Hepatocyte (in vitro differentiated cells): ENCODE data around the gene LDLRAD2. TPM values are rescaled to one million over a fixed set of nuclear protein-coding genes. Genes with fewer than 3 reads are reported as not detected.

Experiments used
- DNase-seq: peaks from one replicate; pipeline ENCODE4 v3.0.0-alpha.2; 2016; ENCODE audit warnings: low spot score
- H2AFZ ChIP-seq: fragments of 200-600 bp; sonication (generic); 2 replicates; pipeline ENCODE4 v1.6.0; 2016; ENCODE audit warnings: antibody characterized with exemption, mild to moderate bottlenecking
- H3K27ac ChIP-seq: fragments of 200-600 bp; sonication (generic); 2 replicates; pipeline ENCODE4 v1.5.1; 2016; ENCODE audit warnings: mild to moderate bottlenecking
- H3K27me3 ChIP-seq: fragments of 200-600 bp; sonication (generic); 2 replicates; pipeline ENCODE4 v1.6.1; 2016
- H3K36me3 ChIP-seq: fragments of 200-600 bp; sonication (generic); replicated peaks from 2 replicates; pipeline ENCODE4 v1.5.1; 2016; ENCODE audit warnings: low read depth; ENCODE audit not compliant: insufficient read depth
- H3K4me1 ChIP-seq: fragments of 200-600 bp; sonication (generic); 2 replicates; pipeline ENCODE4 v1.5.1; 2016; ENCODE audit warnings: mild to moderate bottlenecking, moderate library complexity; ENCODE audit not compliant: insufficient read depth
- H3K4me2 ChIP-seq: fragments of 200-600 bp; sonication (generic); 2 replicates; pipeline ENCODE4 v1.6.0; 2016
- H3K4me3 ChIP-seq: fragments of 200-600 bp; sonication (generic); 2 replicates; pipeline ENCODE4 v1.5.1; 2016; ENCODE audit warnings: mild to moderate bottlenecking
- H3K79me2 ChIP-seq: fragments of 200-600 bp; sonication (generic); 2 replicates; pipeline ENCODE4 v1.6.0; 2017; ENCODE audit warnings: mild to moderate bottlenecking
- H3K9me2 ChIP-seq: fragments of 200-600 bp; sonication (generic); replicated peaks from 2 replicates; pipeline ENCODE4 v1.6.0; 2017; ENCODE audit warnings: mild to moderate bottlenecking; ENCODE audit not compliant: insufficient read depth
- H3K9me3 ChIP-seq: fragments of 200-600 bp; sonication (generic); 2 replicates; pipeline ENCODE4 v1.5.1; 2016; ENCODE audit warnings: low read depth, mild to moderate bottlenecking
- H4K20me1 ChIP-seq: fragments of 200-600 bp; sonication (generic); 2 replicates; pipeline ENCODE4 v1.6.0; 2016; ENCODE audit warnings: mild to moderate bottlenecking; ENCODE audit not compliant: insufficient read depth, poor library complexity, severe bottlenecking
- EZH2 ChIP-seq: fragments of 200-600 bp; sonication (generic); IDR thresholded peaks from 2 replicates; pipeline ENCODE4 v1.6.1; 2016; ENCODE audit warnings: antibody characterized with exemption, mild to moderate bottlenecking, borderline replicate concordance
- EZH2phosphoT487 ChIP-seq: fragments of 200-600 bp; sonication (generic); IDR thresholded peaks from one replicate; pipeline ENCODE4 v1.6.1; 2018; ENCODE audit warnings: antibody characterized with exemption, mild to moderate bottlenecking, low read depth, moderate library complexity; ENCODE audit not compliant: unreplicated experiment, severe bottlenecking
- WGBS: methylation state at CpG from one replicate; pipeline ENCODE4 v1.1.6; 2016; ENCODE audit warnings: low lambda C conversion rate; ENCODE audit errors: missing lambda C conversion rate; 5-methylcytosine and 5-hydroxymethylcytosine counted together
- polyA plus RNA-seq: library from polyadenylated mRNA; unstranded; fragments of >200 nt; fragmentation: Nextera tagmentation; extraction: Ambion mirVana; gene quantifications from 2 replicates; pipeline ENCODE4 v1.2.1, GENCODE V29; 2016
- total RNA-seq: library from RNA; depleted of rRNA; stranded (reverse); fragments of >200 nt; gene quantifications from 2 replicates; pipeline ENCODE4 v1.2.3, GENCODE V29; 2014
- TF ChIP-seq, protein P1 (sequence below): fragments of 200-600 bp; sonication (generic); IDR thresholded peaks from 2 replicates; pipeline ENCODE4 v1.5.1; 2016; ENCODE audit warnings: antibody characterized with exemption, mild to moderate bottlenecking; ENCODE audit not compliant: poor library complexity

Gene LDLRAD2
- total and polyA plus RNA-seq, 2 experiments from 2014 or later: 0.10 to 8.2 TPM

DNA sequence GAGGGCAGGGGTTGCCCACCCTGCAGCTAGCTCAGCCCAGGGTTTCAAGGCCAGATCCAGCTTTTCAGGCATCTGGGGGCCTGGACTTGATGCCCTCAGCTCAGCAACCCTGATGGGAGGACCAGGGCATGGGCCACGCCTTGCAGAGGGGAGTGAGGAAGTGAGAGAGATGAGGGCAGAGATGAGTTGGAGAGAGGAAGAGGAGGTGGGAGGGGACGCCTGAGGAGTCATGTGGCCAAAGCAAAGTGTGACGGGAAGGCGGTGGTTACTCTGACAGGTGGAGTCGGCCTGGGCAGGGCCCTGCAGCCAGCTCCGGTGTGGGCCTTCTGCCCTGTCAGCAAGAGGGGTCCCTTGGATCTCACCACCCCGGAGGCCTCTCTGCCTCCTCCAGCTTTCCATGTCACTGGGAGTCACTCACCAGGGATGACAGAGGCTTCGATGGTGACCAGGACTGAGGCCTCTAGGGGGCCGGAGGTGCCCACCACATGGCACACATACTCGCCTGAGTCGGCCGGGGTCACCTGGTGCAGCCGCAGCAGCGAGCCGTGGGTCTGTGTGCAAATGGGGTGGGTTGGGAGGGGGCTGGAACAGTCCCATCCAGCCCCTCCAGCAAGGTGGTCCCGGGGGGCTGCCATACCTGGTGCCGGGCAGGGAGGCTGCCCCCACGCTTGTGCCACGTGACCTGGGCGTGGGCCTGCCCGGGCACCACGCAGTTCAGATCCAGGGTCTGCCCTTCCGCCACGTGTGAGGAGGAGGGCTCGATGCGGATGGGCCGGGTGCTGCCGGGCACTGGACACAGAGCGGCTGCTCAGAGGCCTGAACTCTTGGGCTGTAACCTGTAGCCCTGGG lies 40.4 kb downstream of the LDLRAD2 start:
- 98% methylated on average over 22 of the region's 29 CpGs for WGBS
- Histone ChIP-seq H3K4me2 (no peak overlapping the region), H3K4me3 (no peak overlapping the region), H3K79me2 (no peaks in the 10 kb centered on the region), H4K20me1 (no peaks in the 10 kb centered on the region), H3K9me3 (no peaks in the 10 kb centered on the region), H2AFZ (no peak overlapping the region), H3K27ac (no peak overlapping the region), H3K27me3 (no peaks in the 10 kb centered on the region), H3K9me2 (no peaks in the 10 kb centered on the region), H3K36me3 (no peaks in the 10 kb centered on the region), H3K4me1 (no peaks in the 10 kb centered on the region)
- no peak for TF ChIP-seq EZH2phosphoT487
- no peak for DNase-seq

DNA sequence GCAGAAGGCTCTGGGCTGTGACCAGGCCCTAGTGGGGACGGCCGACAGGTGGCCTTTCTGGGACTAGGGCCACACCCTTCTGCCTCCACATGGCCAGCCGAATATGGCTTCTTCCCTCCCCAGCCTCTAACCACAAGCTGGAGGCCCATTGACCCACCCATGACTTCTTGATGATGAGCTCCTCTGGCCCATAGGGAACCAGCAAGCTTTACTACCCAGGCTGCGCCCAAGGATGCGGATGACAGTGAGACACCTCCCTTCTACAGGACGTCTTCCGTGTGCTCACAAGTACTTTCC lies 41.0 kb downstream of the LDLRAD2 start:
- WGBS: 95% methylated on average over 7 of the region's 7 CpGs
- Histone ChIP-seq H3K36me3 (no peaks in the 10 kb centered on the region), H3K27ac (no peak overlapping the region)

DNA sequence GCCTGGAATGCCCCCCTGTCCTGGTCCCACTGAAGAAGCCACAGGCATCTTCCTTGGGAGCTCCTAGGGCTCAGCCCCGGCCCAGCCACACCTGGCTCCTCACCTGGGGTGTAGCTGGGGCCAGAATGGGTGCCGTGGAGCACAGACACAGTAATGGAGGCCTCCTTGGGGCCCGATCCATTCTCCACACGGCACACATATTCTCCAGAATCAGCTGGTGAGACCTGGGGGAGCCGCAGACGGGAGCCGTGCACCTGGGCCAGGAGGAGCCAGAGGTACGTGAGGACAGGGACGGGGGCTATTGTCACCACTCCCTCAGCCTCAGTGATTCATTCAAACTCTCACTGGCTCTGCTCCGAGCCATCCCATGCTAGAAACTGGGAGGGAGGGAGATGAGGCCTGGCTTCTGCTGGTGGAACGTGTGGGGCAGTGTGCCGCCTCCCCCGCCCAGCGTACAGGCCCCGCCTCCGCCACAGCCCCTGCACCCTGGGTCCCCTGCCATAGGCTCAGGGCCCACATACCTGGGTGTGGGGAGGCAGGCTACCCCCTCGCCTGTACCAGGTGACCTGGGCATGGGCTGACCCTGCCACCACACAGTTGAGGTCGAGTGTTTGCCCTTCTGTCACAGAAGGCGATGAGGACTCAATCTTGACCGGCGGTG lies 42.2 kb downstream of the LDLRAD2 start:
- H3K4me1 ChIP-seq: no peaks in the 10 kb centered on the region
- WGBS: 98% methylated on average over 21 of the region's 21 CpGs
- no peak overlapping the region for H3K4me2 ChIP-seq
- H3K27ac ChIP-seq: no peak overlapping the region
- H4K20me1 ChIP-seq: no peaks in the 10 kb centered on the region
- TF ChIP-seq EZH2phosphoT487: no peak
- no peak for TF ChIP-seq EZH2
- TF ChIP-seq, protein P1, sequence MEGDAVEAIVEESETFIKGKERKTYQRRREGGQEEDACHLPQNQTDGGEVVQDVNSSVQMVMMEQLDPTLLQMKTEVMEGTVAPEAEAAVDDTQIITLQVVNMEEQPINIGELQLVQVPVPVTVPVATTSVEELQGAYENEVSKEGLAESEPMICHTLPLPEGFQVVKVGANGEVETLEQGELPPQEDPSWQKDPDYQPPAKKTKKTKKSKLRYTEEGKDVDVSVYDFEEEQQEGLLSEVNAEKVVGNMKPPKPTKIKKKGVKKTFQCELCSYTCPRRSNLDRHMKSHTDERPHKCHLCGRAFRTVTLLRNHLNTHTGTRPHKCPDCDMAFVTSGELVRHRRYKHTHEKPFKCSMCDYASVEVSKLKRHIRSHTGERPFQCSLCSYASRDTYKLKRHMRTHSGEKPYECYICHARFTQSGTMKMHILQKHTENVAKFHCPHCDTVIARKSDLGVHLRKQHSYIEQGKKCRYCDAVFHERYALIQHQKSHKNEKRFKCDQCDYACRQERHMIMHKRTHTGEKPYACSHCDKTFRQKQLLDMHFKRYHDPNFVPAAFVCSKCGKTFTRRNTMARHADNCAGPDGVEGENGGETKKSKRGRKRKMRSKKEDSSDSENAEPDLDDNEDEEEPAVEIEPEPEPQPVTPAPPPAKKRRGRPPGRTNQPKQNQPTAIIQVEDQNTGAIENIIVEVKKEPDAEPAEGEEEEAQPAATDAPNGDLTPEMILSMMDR: no peak
- H2AFZ ChIP-seq: no peak overlapping the region
- H3K9me2 ChIP-seq: no peaks in the 10 kb centered on the region
- H3K4me3 ChIP-seq: no peak overlapping the region
- no peaks in the 10 kb centered on the region for H3K79me2 ChIP-seq
- H3K36me3 ChIP-seq: no peaks in the 10 kb centered on the region
- no peak for DNase-seq
- no peaks in the 10 kb centered on the region for H3K9me3 ChIP-seq
- H3K27me3 ChIP-seq: no peaks in the 10 kb centered on the region

More for the DNA sequence above, 41.0 kb downstream of the LDLRAD2 start:
- DNase-seq: no peak
- Histone ChIP-seq H3K9me2 (no peaks in the 10 kb centered on the region), H3K4me2 (no peak overlapping the region), H2AFZ (no peak overlapping the region), H4K20me1 (no peaks in the 10 kb centered on the region), H3K4me3 (no peak overlapping the region), H3K4me1 (no peaks in the 10 kb centered on the region), H3K79me2 (no peaks in the 10 kb centered on the region), H3K9me3 (no peaks in the 10 kb centered on the region), H3K27me3 (no peaks in the 10 kb centered on the region)
- TF ChIP-seq, protein P1: no peak
- TF ChIP-seq EZH2: no peak
- no peak for TF ChIP-seq EZH2phosphoT487

DNA sequence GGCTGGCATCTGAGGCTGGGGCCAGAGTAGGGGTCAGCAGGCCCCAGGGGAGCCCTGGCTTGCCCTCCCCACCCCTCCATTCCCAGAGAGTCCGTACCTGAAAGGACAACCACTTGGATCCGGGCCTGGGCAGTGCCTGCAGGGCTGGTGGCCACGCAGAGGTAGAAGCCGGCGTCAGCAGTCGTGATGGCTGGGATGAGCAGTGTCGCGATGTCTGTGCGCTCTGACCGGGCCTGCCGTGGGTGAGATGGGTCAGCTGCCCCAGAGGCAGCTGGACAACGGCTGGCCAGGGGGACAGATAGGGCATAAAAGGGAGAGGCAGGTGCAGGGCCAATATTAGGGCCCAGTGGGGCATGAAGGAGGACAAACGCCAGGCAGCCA lies 42.7 kb downstream of the LDLRAD2 start:
- 95% methylated on average over 12 of the region's 13 CpGs for WGBS
- Histone ChIP-seq H3K79me2 (no peaks in the 10 kb centered on the region), H3K27me3 (no peaks in the 10 kb centered on the region), H2AFZ (no peak overlapping the region), H3K27ac (no peak overlapping the region), H3K9me3 (no peaks in the 10 kb centered on the region), H3K4me2 (no peak overlapping the region), H3K4me1 (no peaks in the 10 kb centered on the region), H3K36me3 (no peaks in the 10 kb centered on the region), H3K4me3 (no peak overlapping the region), H4K20me1 (no peaks in the 10 kb centered on the region), H3K9me2 (no peaks in the 10 kb centered on the region)
- DNase-seq: no peak
- no peak for TF ChIP-seq EZH2phosphoT487
- TF ChIP-seq, protein P1: no peak
- no peak for TF ChIP-seq EZH2
